GM23338 (cell line): ENCODE data around the gene NFKBIB. TPM values are rescaled to one million over a fixed set of nuclear protein-coding genes. Genes with fewer than 3 reads are reported as not detected.

Experiments used
- ATAC-seq: fragments of 200-7000 bp; cut with Tn5 transposase; 3 replicates; pipeline ENCODE4 v1.9.1; 2020
- DNase-seq: peaks from one replicate; pipeline ENCODE4 v3.0.0-alpha.2; 2015; ENCODE audit warnings: low spot score
- H2AFZ ChIP-seq: fragments of 200-600 bp; sonication (generic); 2 replicates; pipeline ENCODE4 v1.8.0; 2016; ENCODE audit warnings: antibody characterized with exemption, mild to moderate bottlenecking, moderate library complexity
- H3F3A ChIP-seq: fragments of 200-600 bp; sonication (generic); replicated peaks from 2 replicates; pipeline ENCODE4 v1.8.0; 2017; ENCODE audit warnings: antibody characterized with exemption, mixed run types, low read depth
- H3K27ac ChIP-seq: fragments of 200-600 bp; sonication (generic); 2 replicates; pipeline ENCODE4 v1.6.1; 2016; ENCODE audit warnings: low read depth
- H3K27me3 ChIP-seq: fragments of 200-600 bp; sonication (generic); 2 replicates; pipeline ENCODE4 v1.8.0; 2016; ENCODE audit warnings: mild to moderate bottlenecking, mixed run types, moderate library complexity; ENCODE audit not compliant: insufficient read depth
- H3K36me3 ChIP-seq: fragments of 200-600 bp; sonication (generic); 2 replicates; pipeline ENCODE4 v1.8.0; 2016; ENCODE audit warnings: mild to moderate bottlenecking; ENCODE audit not compliant: insufficient read depth
- H3K4me1 ChIP-seq: fragments of 200-600 bp; sonication (generic); 2 replicates; pipeline ENCODE4 v1.8.0; 2016; ENCODE audit warnings: mild to moderate bottlenecking, moderate library complexity; ENCODE audit not compliant: insufficient read depth
- H3K4me2 ChIP-seq: fragments of 200-600 bp; sonication (generic); 2 replicates; pipeline ENCODE4 v1.7.1; 2017; ENCODE audit warnings: mixed run types
- H3K4me3 ChIP-seq: fragments of 200-600 bp; sonication (generic); 2 replicates; pipeline ENCODE4 v1.6.1; 2016; ENCODE audit warnings: mixed run types
- H3K79me2 ChIP-seq: fragments of 200-600 bp; sonication (generic); replicated peaks from 2 replicates; pipeline ENCODE4 v1.8.0; 2017; ENCODE audit warnings: mild to moderate bottlenecking; ENCODE audit not compliant: insufficient read depth
- H3K9me2 ChIP-seq: fragments of 200-600 bp; sonication (generic); 2 replicates; pipeline ENCODE4 v1.8.0; 2017; ENCODE audit not compliant: insufficient read depth
- H4K20me1 ChIP-seq: fragments of 200-600 bp; sonication (generic); replicated peaks from 2 replicates; pipeline ENCODE4 v1.8.0; 2017; ENCODE audit warnings: mild to moderate bottlenecking; ENCODE audit not compliant: insufficient read depth
- H3K27ac Mint-ChIP-seq: 2 replicates; pipeline ENCODE4 v1.8.0; 2020; ENCODE audit warnings: inconsistent platforms, mild to moderate bottlenecking, moderate library complexity, mixed read lengths
- H3K27me3 Mint-ChIP-seq: 3 replicates; pipeline ENCODE4 v1.8.0; 2022; ENCODE audit warnings: low read depth, mild to moderate bottlenecking, moderate library complexity, mixed read lengths, inconsistent platforms; ENCODE audit not compliant: insufficient read depth, poor library complexity
- H3K36me3 Mint-ChIP-seq: 3 replicates; pipeline ENCODE4 v1.8.0; 2021; ENCODE audit warnings: low read depth, mild to moderate bottlenecking, inconsistent platforms, moderate library complexity, mixed read lengths
- H3K4me1 Mint-ChIP-seq: 3 replicates; pipeline ENCODE4 v1.8.0; 2020; ENCODE audit warnings: mild to moderate bottlenecking, inconsistent platforms, mixed read lengths
- H3K4me3 Mint-ChIP-seq: 3 replicates; pipeline ENCODE4 v1.8.0; 2021; ENCODE audit warnings: moderate library complexity, mild to moderate bottlenecking, inconsistent platforms, mixed read lengths
- H3K9me3 Mint-ChIP-seq: 3 replicates; pipeline ENCODE4 v1.8.0; 2020; ENCODE audit warnings: moderate library complexity, mild to moderate bottlenecking, inconsistent platforms, mixed read lengths
- CREB1 ChIP-seq: fragments of 250-450 bp; sonication (Bioruptor Pico); IDR thresholded peaks from 2 replicates; pipeline ENCODE4 v1.5.0; 2020; ENCODE audit warnings: low read depth, mild to moderate bottlenecking, moderate library complexity
- EZH2 ChIP-seq: fragments of 200-600 bp; sonication (generic); IDR thresholded peaks from one replicate; pipeline ENCODE4 v1.8.0; 2017; ENCODE audit warnings: antibody characterized with exemption, mild to moderate bottlenecking, low read depth; ENCODE audit not compliant: unreplicated experiment
- EZH2phosphoT487 ChIP-seq: fragments of 200-600 bp; sonication (generic); IDR thresholded peaks from one replicate; pipeline ENCODE4 v1.8.1; 2018; ENCODE audit warnings: antibody characterized with exemption; ENCODE audit not compliant: unreplicated experiment
- JUNB ChIP-seq: IDR thresholded peaks from one replicate; pipeline ENCODE4 v1.6.1; 2016; ENCODE audit warnings: antibody characterized with exemption; ENCODE audit not compliant: unreplicated experiment
- POLR2AphosphoS5 ChIP-seq: IDR thresholded peaks from 2 replicates; pipeline ENCODE4 v1.6.1; 2016; ENCODE audit warnings: antibody characterized with exemption, low read depth
- STAT1 ChIP-seq: IDR thresholded peaks from one replicate; pipeline ENCODE4 v1.6.1; 2016; ENCODE audit warnings: antibody characterized with exemption; ENCODE audit not compliant: unreplicated experiment
- ZNF114 ChIP-seq: fragments of 250-450 bp; sonication (Bioruptor Pico); IDR thresholded peaks from 2 replicates; pipeline ENCODE4 v1.5.0; 2020; ENCODE audit warnings: mild to moderate bottlenecking, moderate library complexity
- ZNF331 ChIP-seq: fragments of 250-450 bp; sonication (Bioruptor Pico); IDR thresholded peaks from 2 replicates; pipeline ENCODE4 v1.5.0; 2020; ENCODE audit warnings: low read depth, mild to moderate bottlenecking, moderate library complexity
- polyA plus RNA-seq: library from polyadenylated mRNA; unstranded; fragments of >200 nt; fragmentation: Nextera tagmentation; extraction: Ambion mirVana; gene quantifications from 2 replicates; pipeline ENCODE4 v1.2.1, GENCODE V29; 2016
- total RNA-seq: library from RNA; depleted of rRNA; stranded (reverse); fragments of >200 nt; shearing (Covaris generic); gene quantifications from 2 replicates; pipeline ENCODE4 v1.2.3, GENCODE V29; 2014
- TF ChIP-seq, protein P1 (sequence below): IDR thresholded peaks from one replicate; pipeline ENCODE4 v1.6.1; 2018; ENCODE audit warnings: antibody characterized with exemption; ENCODE audit not compliant: unreplicated experiment
- TF ChIP-seq, protein P2 (sequence below), 2 experiments: fragments of 200-600 bp in 1 of 2; sonication (generic) in 1 of 2; conservative IDR thresholded peaks; 2 replicates each; pipeline versions ENCODE4 v1.5.1 to v1.6.1; 2016 to 2017; ENCODE audit warnings: antibody characterized with exemption in 2 of 2, low read depth in 2 of 2, mild to moderate bottlenecking in 2 of 2, moderate library complexity in 1 of 2
- TF ChIP-seq, protein P3 (sequence below): fragments of 250-450 bp; sonication (Bioruptor Pico); IDR thresholded peaks from 2 replicates; pipeline ENCODE4 v1.5.0; 2020; ENCODE audit warnings: mild to moderate bottlenecking, moderate library complexity

The NFKBIB gene
- total and polyA plus RNA-seq, 2 experiments from 2014 or later = 39.5 to 39.6 TPM

DNA sequence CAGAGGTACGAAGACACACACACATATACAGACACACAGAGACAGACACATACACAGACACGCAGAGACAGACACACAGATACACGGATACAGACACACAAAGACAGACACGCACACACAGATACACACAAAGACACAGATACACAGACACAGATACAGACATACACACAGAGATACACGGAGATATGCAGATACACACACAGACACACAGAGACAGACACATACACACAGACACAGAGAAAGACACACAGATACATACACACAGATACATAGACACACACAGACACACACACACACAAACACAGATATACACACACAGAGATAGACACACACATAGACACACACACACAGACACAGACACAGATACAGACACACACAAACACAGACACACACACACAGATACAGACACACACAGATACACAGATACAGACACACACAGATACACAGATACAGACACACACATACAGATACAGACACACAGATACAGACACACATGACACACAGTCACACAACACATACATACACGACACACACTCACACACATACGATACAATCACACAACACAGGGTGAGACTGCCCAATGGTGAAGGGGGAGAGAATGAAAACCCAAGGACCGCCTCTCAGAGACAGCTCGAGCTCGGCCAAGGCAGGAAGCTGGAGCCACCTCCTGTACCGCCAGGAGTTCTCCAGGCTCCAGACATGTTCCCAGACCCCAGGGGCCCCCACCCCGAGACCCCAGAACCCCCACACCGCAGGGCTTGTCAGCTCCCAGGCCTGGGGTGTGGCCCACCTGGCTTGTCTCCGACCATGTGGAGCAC is 21.0 kb downstream of the NFKBIB start (continued):
- TF ChIP-seq, protein P1, sequence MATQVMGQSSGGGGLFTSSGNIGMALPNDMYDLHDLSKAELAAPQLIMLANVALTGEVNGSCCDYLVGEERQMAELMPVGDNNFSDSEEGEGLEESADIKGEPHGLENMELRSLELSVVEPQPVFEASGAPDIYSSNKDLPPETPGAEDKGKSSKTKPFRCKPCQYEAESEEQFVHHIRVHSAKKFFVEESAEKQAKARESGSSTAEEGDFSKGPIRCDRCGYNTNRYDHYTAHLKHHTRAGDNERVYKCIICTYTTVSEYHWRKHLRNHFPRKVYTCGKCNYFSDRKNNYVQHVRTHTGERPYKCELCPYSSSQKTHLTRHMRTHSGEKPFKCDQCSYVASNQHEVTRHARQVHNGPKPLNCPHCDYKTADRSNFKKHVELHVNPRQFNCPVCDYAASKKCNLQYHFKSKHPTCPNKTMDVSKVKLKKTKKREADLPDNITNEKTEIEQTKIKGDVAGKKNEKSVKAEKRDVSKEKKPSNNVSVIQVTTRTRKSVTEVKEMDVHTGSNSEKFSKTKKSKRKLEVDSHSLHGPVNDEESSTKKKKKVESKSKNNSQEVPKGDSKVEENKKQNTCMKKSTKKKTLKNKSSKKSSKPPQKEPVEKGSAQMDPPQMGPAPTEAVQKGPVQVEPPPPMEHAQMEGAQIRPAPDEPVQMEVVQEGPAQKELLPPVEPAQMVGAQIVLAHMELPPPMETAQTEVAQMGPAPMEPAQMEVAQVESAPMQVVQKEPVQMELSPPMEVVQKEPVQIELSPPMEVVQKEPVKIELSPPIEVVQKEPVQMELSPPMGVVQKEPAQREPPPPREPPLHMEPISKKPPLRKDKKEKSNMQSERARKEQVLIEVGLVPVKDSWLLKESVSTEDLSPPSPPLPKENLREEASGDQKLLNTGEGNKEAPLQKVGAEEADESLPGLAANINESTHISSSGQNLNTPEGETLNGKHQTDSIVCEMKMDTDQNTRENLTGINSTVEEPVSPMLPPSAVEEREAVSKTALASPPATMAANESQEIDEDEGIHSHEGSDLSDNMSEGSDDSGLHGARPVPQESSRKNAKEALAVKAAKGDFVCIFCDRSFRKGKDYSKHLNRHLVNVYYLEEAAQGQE = no peak
- TF ChIP-seq ZNF331 (CRISPR knock-in tag) (no peak), EZH2phosphoT487 (no peak)

DNA sequence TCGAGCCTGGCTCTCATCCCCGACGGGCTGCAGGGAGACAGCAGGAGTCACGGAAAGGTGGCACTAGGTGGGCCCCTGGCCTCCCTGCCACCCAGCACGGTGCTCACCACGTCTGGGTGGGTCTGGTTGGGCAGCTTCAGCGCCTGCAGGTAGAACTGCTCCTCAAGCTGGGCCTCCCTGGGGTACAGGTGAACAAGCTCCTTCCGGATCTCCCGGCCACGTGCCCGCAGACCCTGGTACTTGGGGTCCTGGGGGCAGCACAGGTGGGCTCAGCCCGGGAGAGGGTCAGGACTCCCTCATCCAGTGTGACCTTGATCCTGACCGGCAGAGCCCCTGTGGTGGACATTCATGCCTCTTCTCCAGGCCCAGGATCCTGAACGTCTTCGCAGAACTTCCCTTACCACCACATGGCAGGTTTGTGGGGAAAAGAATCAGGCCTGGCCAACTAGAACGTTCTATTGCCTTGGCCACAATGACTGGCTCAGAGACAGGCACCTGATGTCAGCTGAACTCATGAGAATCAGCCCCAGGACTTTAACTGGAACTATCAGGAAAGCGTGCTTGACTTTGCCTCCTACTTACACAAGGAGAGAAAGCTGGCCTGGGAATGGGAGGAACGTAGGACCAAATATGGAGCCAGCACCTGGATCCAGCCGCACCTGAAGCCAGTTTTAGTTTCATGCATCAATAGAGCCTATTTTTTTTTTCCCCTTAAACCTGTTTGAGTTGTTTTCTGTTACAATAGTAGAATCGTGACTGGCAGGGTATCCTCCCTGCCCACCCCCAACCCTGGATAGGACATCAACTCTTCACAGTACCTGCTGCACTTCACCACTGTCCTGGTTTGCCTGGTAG is 21.9 kb downstream of the NFKBIB start:
- H3F3A ChIP-seq = 0 out of 2 replicates have a peak, but pooled peaks cover 9% of the 10 kb centered on the region
- Mint-ChIP-seq H3K9me3 (no peaks in the 10 kb centered on the region), H3K36me3 (peaks cover 41% of the 10 kb centered on the region), H3K27ac (no peak overlapping the region), H3K4me3 (no peak overlapping the region), H3K4me1 (no peaks in the 10 kb centered on the region), H3K27me3 (no peaks in the 10 kb centered on the region)
- no peaks in the 10 kb centered on the region; the same call in 1 of the 2 replicates for H4K20me1 ChIP-seq
- H3K79me2 ChIP-seq = no peaks in the 10 kb centered on the region
- H3K36me3 ChIP-seq = peaks cover 18% of the 10 kb centered on the region; the same call in 1 of the 2 replicates
- H3K27ac ChIP-seq = no peak overlapping the region
- H3K9me2 ChIP-seq = no peaks in the 10 kb centered on the region
- no peak overlapping the region for H2AFZ ChIP-seq
- H3K4me3 ChIP-seq = no peak overlapping the region
- DNase-seq = no peak
- H3K4me2 ChIP-seq = no peak overlapping the region
- no peaks in the 10 kb centered on the region for H3K4me1 ChIP-seq
- H3K27me3 ChIP-seq = no peaks in the 10 kb centered on the region
- no peak for ATAC-seq
- TF ChIP-seq EZH2 (no peak), STAT1 (no peak), POLR2AphosphoS5 (no peak), ZNF331 (CRISPR knock-in tag) (no peak), CREB1 (no peak), EZH2phosphoT487 (no peak), ZNF114 (CRISPR knock-in tag) (no peak), JUNB (no peak)
- TF ChIP-seq, protein P2, sequence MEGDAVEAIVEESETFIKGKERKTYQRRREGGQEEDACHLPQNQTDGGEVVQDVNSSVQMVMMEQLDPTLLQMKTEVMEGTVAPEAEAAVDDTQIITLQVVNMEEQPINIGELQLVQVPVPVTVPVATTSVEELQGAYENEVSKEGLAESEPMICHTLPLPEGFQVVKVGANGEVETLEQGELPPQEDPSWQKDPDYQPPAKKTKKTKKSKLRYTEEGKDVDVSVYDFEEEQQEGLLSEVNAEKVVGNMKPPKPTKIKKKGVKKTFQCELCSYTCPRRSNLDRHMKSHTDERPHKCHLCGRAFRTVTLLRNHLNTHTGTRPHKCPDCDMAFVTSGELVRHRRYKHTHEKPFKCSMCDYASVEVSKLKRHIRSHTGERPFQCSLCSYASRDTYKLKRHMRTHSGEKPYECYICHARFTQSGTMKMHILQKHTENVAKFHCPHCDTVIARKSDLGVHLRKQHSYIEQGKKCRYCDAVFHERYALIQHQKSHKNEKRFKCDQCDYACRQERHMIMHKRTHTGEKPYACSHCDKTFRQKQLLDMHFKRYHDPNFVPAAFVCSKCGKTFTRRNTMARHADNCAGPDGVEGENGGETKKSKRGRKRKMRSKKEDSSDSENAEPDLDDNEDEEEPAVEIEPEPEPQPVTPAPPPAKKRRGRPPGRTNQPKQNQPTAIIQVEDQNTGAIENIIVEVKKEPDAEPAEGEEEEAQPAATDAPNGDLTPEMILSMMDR (conservative IDR thresholded peaks at IDR 0.05; ENCODE audit: low read depth in 2 of 2) = no peak
- TF ChIP-seq, protein P3, sequence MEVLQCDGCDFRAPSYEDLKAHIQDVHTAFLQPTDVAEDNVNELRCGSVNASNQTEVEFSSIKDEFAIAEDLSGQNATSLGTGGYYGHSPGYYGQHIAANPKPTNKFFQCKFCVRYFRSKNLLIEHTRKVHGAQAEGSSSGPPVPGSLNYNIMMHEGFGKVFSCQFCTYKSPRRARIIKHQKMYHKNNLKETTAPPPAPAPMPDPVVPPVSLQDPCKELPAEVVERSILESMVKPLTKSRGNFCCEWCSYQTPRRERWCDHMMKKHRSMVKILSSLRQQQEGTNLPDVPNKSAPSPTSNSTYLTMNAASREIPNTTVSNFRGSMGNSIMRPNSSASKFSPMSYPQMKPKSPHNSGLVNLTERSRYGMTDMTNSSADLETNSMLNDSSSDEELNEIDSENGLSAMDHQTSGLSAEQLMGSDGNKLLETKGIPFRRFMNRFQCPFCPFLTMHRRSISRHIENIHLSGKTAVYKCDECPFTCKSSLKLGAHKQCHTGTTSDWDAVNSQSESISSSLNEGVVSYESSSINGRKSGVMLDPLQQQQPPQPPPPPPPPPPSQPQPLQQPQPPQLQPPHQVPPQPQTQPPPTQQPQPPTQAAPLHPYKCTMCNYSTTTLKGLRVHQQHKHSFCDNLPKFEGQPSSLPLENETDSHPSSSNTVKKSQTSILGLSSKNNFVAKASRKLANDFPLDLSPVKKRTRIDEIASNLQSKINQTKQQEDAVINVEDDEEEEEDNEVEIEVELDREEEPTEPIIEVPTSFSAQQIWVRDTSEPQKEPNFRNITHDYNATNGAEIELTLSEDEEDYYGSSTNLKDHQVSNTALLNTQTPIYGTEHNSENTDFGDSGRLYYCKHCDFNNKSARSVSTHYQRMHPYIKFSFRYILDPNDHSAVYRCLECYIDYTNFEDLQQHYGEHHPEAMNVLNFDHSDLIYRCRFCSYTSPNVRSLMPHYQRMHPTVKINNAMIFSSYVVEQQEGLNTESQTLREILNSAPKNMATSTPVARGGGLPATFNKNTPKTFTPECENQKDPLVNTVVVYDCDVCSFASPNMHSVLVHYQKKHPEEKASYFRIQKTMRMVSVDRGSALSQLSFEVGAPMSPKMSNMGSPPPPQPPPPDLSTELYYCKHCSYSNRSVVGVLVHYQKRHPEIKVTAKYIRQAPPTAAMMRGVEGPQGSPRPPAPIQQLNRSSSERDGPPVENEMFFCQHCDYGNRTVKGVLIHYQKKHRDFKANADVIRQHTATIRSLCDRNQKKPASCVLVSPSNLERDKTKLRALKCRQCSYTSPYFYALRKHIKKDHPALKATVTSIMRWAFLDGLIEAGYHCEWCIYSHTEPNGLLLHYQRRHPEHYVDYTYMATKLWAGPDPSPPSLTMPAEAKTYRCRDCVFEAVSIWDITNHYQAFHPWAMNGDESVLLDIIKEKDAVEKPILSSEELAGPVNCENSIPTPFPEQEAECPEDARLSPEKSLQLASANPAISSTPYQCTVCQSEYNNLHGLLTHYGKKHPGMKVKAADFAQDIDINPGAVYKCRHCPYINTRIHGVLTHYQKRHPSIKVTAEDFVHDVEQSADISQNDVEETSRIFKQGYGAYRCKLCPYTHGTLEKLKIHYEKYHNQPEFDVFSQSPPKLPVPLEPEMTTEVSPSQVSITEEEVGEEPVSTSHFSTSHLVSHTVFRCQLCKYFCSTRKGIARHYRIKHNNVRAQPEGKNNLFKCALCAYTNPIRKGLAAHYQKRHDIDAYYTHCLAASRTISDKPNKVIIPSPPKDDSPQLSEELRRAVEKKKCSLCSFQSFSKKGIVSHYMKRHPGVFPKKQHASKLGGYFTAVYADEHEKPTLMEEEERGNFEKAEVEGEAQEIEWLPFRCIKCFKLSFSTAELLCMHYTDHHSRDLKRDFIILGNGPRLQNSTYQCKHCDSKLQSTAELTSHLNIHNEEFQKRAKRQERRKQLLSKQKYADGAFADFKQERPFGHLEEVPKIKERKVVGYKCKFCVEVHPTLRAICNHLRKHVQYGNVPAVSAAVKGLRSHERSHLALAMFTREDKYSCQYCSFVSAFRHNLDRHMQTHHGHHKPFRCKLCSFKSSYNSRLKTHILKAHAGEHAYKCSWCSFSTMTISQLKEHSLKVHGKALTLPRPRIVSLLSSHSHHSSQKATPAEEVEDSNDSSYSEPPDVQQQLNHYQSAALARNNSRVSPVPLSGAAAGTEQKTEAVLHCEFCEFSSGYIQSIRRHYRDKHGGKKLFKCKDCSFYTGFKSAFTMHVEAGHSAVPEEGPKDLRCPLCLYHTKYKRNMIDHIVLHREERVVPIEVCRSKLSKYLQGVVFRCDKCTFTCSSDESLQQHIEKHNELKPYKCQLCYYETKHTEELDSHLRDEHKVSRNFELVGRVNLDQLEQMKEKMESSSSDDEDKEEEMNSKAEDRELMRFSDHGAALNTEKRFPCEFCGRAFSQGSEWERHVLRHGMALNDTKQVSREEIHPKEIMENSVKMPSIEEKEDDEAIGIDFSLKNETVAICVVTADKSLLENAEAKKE (CRISPR knock-in tag) = no peak
